Heart right ventricle (tissue), 16 donors: ENCODE results near the gene GPI. TPM values are rescaled to one million over a fixed set of nuclear protein-coding genes. Genes with fewer than 3 reads are reported as not detected.

Source experiments
- ATAC-seq, 8 donors: fragments of 200-7000 bp; cut with Tn5 transposase; one replicate each; pipeline ENCODE4 v1.9.1; 2020; ENCODE audit warnings: mild to moderate bottlenecking in 8 of 8, moderate library complexity in 8 of 8, moderate number of reproducible peaks in 1 of 8
- DNase-seq, 2 donors: peaks; one replicate each; pipeline ENCODE4 v3.0.0-alpha.2; 2020
- H3K27ac ChIP-seq, 10 donors: fragments of 200-600 bp; sonication (generic) in 2 of 10; one replicate each; pipeline versions ENCODE4 v1.5.0 to v1.8.0; 2020 to 2022; ENCODE audit warnings: mild to moderate bottlenecking in 3 of 10
- H3K27me3 ChIP-seq, 7 donors: fragments of 200-600 bp; one replicate each; pipeline ENCODE4 v1.8.0; 2021 to 2022; ENCODE audit warnings: mild to moderate bottlenecking in 2 of 7
- H3K36me3 ChIP-seq, 9 donors: fragments of 200-600 bp; sonication (generic) in 1 of 9; one replicate each; pipeline versions ENCODE4 v1.5.0 to v1.8.0; 2020 to 2022; ENCODE audit warnings: mild to moderate bottlenecking in 2 of 9
- H3K4me1 ChIP-seq, 9 donors: fragments of 200-600 bp; sonication (generic) in 1 of 9; one replicate each; pipeline versions ENCODE4 v1.5.0 to v1.8.0; 2020 to 2022; ENCODE audit warnings: mild to moderate bottlenecking in 4 of 9
- H3K4me3 ChIP-seq, 10 donors: fragments of 200-600 bp; sonication (generic) in 2 of 10; one replicate each; pipeline versions ENCODE4 v1.5.0 to v1.8.0; 2020 to 2022; ENCODE audit warnings: mild to moderate bottlenecking in 7 of 10, moderate library complexity in 2 of 10
- H3K9me3 ChIP-seq, 11 donors: fragments of 200-600 bp in 10 of 11; sonication (generic) in 2 of 11; one replicate each; pipeline versions ENCODE4 v1.5.0 to v1.8.0; 2013 to 2022; ENCODE audit warnings: mild to moderate bottlenecking in 2 of 11, control low read depth in 1 of 11, moderate library complexity in 1 of 11
- WGBS, 2 donors: extraction: QIAGEN DNeasy Blood & Tissue Kit; methylation state at CpG; one replicate each; pipeline ENCODE4 v1.1.7; 2013; ENCODE audit warnings: inconsistent platforms in 1 of 2; 5-methylcytosine and 5-hydroxymethylcytosine counted together
- intact Hi-C, 10 donors: fragments of 100-400 bp; cut with DNase I; formaldehyde crosslinking; loops; one replicate each; pipeline versions ENCODE4 v1.11.1 to v1.14.2; 2022
- polyA plus RNA-seq, 2 donors: library from polyadenylated mRNA; stranded (reverse); fragments of 200-250 nt; gene quantifications; one replicate each; pipeline ENCODE4 v1.2.3, GENCODE V29; 2013
- total RNA-seq, 10 donors: library from RNA; stranded (reverse); fragmentation: NEBNext Ultra II Directional in 3 of 10; extraction: Animal tissue kit (Norgen Biotek cat#: 25700) in 3 of 10; gene quantifications; one replicate each; pipeline versions ENCODE4 v1.2.1 to v1.2.4, GENCODE V29; 2021 to 2023
- TF ChIP-seq, protein P1 (sequence below), 9 donors: fragments of 200-600 bp; sonication (generic) in 2 of 9; IDR thresholded peaks; one replicate each; pipeline versions ENCODE4 v1.5.0 to v1.8.0; 2021 to 2022; ENCODE audit warnings: antibody characterized with exemption in 9 of 9, mild to moderate bottlenecking in 5 of 9, moderate library complexity in 1 of 9
- donor health status: Arrhythmogenic right ventricular cardiomyopathy.
- donor health status: ischemic (EF 13 %, LVEDD 7.1; RV severe dilation, severe dysfunction).
- donor health status: healthy with polysubstance abuse.
- donor health status: DM: no; HTN: yes; CAD: no.
- donor health status: DM: no; HTN: no; CAD: no.
- donor health status: ischemic (EF 25% LVEDD 6.9; RV normal size, moderate dysfunction).
- donor health status: ischemic (EF 25% LVEDD 5.7; RV mildly dilated, moderate dysfunction).
- donor health status: healthy.
- donor health status: DM: yes; HTN: yes; CAD: no.
- donor health status: Ischemic cardiomyopathy.
- donor health status: ischemic (EF 35%, LVEDD 5.7; RV mildly dilated, moderate dysfunction).
- donor health status: nonischemic (EF 11% LVEDD 7.7; RV severe dilation, severe dysfunction).
- donor health status: DM: yes; HTN: yes; CAD: no.
- donor health status: PGD.
- donor health status: ischemic (EF 29% LVEDD 5.4; RV normal size, mild dysfunction).
- donor health status: nonischemic (EF 23%, LVEDD 6.1; RV moderate dilation, normal function).

The GPI gene
- total and polyA plus RNA-seq, 12 donors, result 178 to 711 (median 558) TPM

DNA sequence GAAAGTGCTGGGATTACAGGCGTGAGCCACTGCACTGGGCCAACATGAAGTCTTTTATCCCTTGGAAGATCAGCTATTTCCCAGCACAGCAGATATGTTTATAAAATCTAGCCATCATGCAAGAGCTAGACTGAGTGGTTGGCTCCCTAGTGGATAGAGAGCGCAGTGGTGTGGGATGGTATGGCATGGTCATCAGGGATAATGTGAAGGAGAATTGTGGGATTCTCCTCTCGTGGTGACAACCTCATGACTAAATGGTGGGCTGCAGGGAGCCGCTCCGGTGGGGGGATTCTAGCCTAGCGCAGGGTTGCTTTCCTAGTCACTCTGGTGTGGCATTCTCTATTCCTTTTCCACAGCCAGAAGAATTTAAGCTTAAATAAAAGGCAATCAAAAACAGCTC lies 43.3 kb upstream of the GPI start:
- Histone ChIP-seq H3K27ac (no peak overlapping the region), H3K9me3 (no peaks in the 10 kb centered on the region), H3K36me3 (peaks cover 0 to 74% (median 32%) of the 10 kb centered on the region in 9 donors), H3K4me3 (no peak overlapping the region), H3K4me1 (peaks cover 13 to 41% (median 33%) of the 10 kb centered on the region in 9 donors), H3K27me3 (no peaks in the 10 kb centered on the region)
- ATAC-seq, result no peak
- DNase-seq, result no peak
- TF ChIP-seq, protein P1, sequence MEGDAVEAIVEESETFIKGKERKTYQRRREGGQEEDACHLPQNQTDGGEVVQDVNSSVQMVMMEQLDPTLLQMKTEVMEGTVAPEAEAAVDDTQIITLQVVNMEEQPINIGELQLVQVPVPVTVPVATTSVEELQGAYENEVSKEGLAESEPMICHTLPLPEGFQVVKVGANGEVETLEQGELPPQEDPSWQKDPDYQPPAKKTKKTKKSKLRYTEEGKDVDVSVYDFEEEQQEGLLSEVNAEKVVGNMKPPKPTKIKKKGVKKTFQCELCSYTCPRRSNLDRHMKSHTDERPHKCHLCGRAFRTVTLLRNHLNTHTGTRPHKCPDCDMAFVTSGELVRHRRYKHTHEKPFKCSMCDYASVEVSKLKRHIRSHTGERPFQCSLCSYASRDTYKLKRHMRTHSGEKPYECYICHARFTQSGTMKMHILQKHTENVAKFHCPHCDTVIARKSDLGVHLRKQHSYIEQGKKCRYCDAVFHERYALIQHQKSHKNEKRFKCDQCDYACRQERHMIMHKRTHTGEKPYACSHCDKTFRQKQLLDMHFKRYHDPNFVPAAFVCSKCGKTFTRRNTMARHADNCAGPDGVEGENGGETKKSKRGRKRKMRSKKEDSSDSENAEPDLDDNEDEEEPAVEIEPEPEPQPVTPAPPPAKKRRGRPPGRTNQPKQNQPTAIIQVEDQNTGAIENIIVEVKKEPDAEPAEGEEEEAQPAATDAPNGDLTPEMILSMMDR (IDR thresholded peaks at IDR 0.05), result no peak
- intact Hi-C loops, result loop anchor here in 1 of 10 donors (10.0 kb wide), 1 partner anchor 57 kb away; no protein-coding TSS in a partner anchor
- WGBS, 2 donors, result 95 to 97% methylated on average over 6 of the region's 6 CpGs

DNA sequence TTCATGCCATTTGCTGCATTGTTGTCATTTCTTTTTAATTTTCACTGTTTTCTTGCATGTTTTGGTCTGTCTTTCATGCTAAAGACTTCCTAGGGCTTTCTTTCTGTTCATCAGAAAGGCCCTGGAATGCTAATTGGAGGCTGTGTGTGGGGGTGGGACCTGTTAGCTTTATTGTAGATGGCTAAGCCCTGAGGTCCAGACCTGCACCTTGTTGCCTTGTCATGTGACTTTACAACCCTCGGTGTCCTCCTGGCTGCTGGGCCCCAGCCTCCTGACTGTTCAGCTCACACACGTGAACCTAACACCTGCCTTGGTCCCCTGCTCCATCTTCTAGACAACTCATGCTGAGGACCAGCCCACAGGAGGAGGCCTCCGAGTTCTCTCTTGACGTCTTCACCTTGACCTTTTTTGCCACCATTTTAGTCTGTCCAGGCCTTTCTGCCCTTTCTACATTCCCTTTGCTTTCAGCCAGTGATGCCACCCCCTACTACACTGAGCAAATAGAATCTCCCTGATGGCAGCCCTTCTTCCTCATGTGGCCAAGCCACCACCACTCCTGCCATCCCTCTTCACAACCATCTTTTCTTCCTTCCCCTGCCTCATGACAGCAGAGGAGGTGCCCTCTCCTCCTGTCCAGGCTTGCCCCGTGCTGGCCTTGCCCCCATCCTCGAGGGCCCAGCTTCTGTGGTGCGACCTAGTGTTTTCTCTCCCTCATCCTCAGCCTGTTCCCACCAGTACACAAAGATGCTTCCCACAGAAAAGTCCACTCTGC lies 41.4 kb upstream of the GPI start:
- DNase-seq (no peak), ATAC-seq (no peak)
- WGBS, 2 donors, result 88% methylated on average over 7 of the region's 7 CpGs
- intact Hi-C loops, result loop anchor here in 1 of 10 donors (10.0 kb wide), 1 partner anchor 59 kb away; no protein-coding TSS in a partner anchor
- Histone ChIP-seq H3K4me3 (no peak overlapping the region), H3K27me3 (no peaks in the 10 kb centered on the region), H3K4me1 (peaks cover 0 to 39% (median 17%) of the 10 kb centered on the region in 9 donors), H3K36me3 (peaks cover 0 to 93% (median 36%) of the 10 kb centered on the region in 9 donors), H3K27ac (no peak overlapping the region), H3K9me3 (no peaks in the 10 kb centered on the region)
- TF ChIP-seq, protein P1 (IDR thresholded peaks at IDR 0.05), result no peak

DNA sequence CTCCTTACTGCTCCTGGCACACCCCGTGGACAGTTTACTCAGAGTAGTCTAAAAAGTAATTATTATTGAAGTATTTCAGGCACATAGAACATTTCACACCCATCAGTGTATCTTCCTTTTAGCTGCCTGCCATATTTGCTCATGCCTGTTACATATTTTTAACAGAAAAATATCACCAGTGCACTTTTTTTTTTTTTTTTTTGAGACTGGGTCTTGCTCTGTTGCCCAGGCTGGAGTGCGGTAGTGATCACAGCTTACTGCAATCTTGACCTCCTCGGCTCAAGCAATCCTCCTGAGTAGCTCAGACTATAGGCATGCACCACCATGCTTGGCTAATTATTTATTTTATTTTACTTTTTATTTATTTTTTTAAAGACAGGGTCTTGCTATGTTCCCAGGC lies 40.7 kb upstream of the GPI start:
- H3K27me3 ChIP-seq, result no peaks in the 10 kb centered on the region
- no peak for ATAC-seq
- H3K9me3 ChIP-seq, result no peaks in the 10 kb centered on the region
- H3K27ac ChIP-seq, result no peak overlapping the region
- H3K4me1 ChIP-seq, result peaks cover 0 to 39% (median 12%) of the 10 kb centered on the region in 9 donors
- H3K4me3 ChIP-seq, result no peak overlapping the region
- intact Hi-C loops, result loop anchor here in 1 of 10 donors (10.0 kb wide), 1 partner anchor 60 kb away; no protein-coding TSS in a partner anchor
- DNase-seq, result no peak
- TF ChIP-seq, protein P1 (IDR thresholded peaks at IDR 0.05), result no peak
- 91 to 98% methylated on average over 3 of the region's 3 CpGs for WGBS, 2 donors
- peaks cover 0 to 100% (median 40%) of the 10 kb centered on the region in 9 donors for H3K36me3 ChIP-seq

DNA sequence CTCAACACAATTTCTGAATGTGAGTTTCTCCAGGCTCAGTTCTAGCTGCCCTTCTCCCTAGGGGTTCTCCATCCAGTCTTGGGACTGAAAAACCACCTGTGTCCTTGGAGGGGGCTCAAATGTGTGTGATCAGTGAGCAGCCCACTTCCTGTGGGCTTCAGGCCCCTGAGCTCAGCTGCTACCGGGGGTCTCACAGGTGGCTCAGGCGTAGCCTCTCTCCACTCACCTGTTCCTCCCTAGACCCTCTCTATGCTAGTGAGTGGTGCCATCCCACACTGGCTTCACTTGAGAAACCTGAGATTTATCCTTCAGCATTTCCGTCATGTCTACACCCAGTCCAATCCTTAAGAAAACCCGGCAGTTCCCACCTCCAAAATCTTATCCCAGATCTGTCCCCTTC lies 39.8 kb upstream of the GPI start:
- TF ChIP-seq, protein P1 (IDR thresholded peaks at IDR 0.05), result no peak
- intact Hi-C loops, result loop anchor here in 1 of 10 donors (10.0 kb wide), 1 partner anchor 60 kb away; no protein-coding TSS in a partner anchor
- DNase-seq, result no peak
- ATAC-seq, result no peak
- WGBS, 2 donors, result 93 to 95% methylated on average over 4 of the region's 4 CpGs
- H3K36me3 ChIP-seq, result peaks cover 0 to 100% (median 49%) of the 10 kb centered on the region in 9 donors
- no peaks in the 10 kb centered on the region for H3K9me3 ChIP-seq
- no peak overlapping the region for H3K27ac ChIP-seq
- peaks cover 0 to 34% (median 7%) of the 10 kb centered on the region in 9 donors for H3K4me1 ChIP-seq
- no peak overlapping the region for H3K4me3 ChIP-seq
- H3K27me3 ChIP-seq, result no peaks in the 10 kb centered on the region
